Endothelial cell of umbilical vein (primary cell): ENCODE results near the gene SPON1. TPM values are rescaled to one million over a fixed set of nuclear protein-coding genes. Genes with fewer than 3 reads are reported as not detected.

Source experiments
- BruUV-seq: library from RNA; stranded (reverse); fragments of 400-500 nt; replicated peaks from 2 replicates; lab custom pipeline; 2021; lab: Mats Ljungman, UMichigan
- CTCF ChIA-PET: fragments of 300-600, 350-600 bp; sonication (Branson Sonifier 250); formaldehyde crosslinking; loops from one replicate; lab custom pipeline; 2021; ENCODE audit warnings: antibody characterized with exemption, inconsistent platforms; lab: Charles Lee
- POLR2A ChIA-PET: fragments of 300-600, 350-600 bp; sonication (Branson Sonifier 250); formaldehyde crosslinking; loops from one replicate; lab custom pipeline; 2021; ENCODE audit warnings: antibody characterized with exemption, inconsistent platforms; lab: Charles Lee
- DNase-seq: peaks from one replicate; pipeline ENCODE4 v3.0.0-alpha.2; 2011; ENCODE audit warnings: low read depth, low spot score
- FAIRE-seq: peaks from 2 replicates; lab custom pipeline; 2011; peaks lifted over from hg19 to GRCh38; lab: Jason Lieb, UNC
- H2AFZ ChIP-seq: 2 replicates; pipeline ENCODE4 v1.6.0; 2012; ENCODE audit warnings: low read depth, low read length, control low read depth, inconsistent platforms
- H3K27ac ChIP-seq: 2 replicates; pipeline ENCODE4 v1.5.1; 2011; ENCODE audit warnings: low read depth, mild to moderate bottlenecking, control low read depth, low read length, moderate library complexity; ENCODE audit not compliant: insufficient read depth
- H3K27me3 ChIP-seq, 2 experiments: 2 replicates each; pipeline versions ENCODE4 v1.6.0 to v1.6.1; 2011; ENCODE audit warnings: low read length in 2 of 2, mixed read lengths in 1 of 2; ENCODE audit not compliant: control insufficient read depth in 2 of 2, insufficient read depth in 2 of 2
- H3K36me3 ChIP-seq, 2 experiments: 2 replicates in 1 of 2; 3 replicates in 1 of 2; pipeline ENCODE4 v1.5.1; 2011; ENCODE audit warnings: low read length in 2 of 2, mild to moderate bottlenecking in 1 of 2, moderate library complexity in 1 of 2; ENCODE audit not compliant: control insufficient read depth in 2 of 2, insufficient read depth in 2 of 2; ENCODE audit errors: extremely low read depth in 1 of 2
- H3K4me1 ChIP-seq: 3 replicates; pipeline ENCODE4 v1.5.1; 2011; ENCODE audit warnings: mild to moderate bottlenecking, low read length; ENCODE audit not compliant: control insufficient read depth, insufficient read depth; ENCODE audit errors: extremely low read depth
- H3K4me2 ChIP-seq: 2 replicates; pipeline ENCODE4 v1.6.1; 2011; ENCODE audit warnings: low read length, control low read depth, mixed read lengths; ENCODE audit not compliant: insufficient read depth
- H3K4me3 ChIP-seq, 3 experiments: fragments of 200-600 bp in 1 of 3; sonication (generic), shearing (Covaris generic) in 1 of 3; replicated peaks in 1 of 3; 2 replicates each; pipeline ENCODE4 v1.5.1; 2011 to 2016; ENCODE audit warnings: control low read depth in 3 of 3, low read length in 3 of 3, mild to moderate bottlenecking in 2 of 3, inconsistent platforms in 1 of 3, low read depth in 1 of 3, moderate library complexity in 1 of 3; ENCODE audit not compliant: insufficient read depth in 1 of 3
- H3K79me2 ChIP-seq: 2 replicates; pipeline ENCODE4 v1.6.0; 2012; ENCODE audit warnings: low read length, inconsistent platforms; ENCODE audit not compliant: control insufficient read depth, insufficient read depth
- H3K9ac ChIP-seq: replicated peaks from 2 replicates; pipeline ENCODE3; 2011; ENCODE audit warnings: low read length, control low read depth; ENCODE audit not compliant: insufficient read depth; ENCODE audit errors: extremely low read depth
- H3K9me1 ChIP-seq: replicated peaks from 3 replicates; pipeline ENCODE4 v1.6.0; 2011; ENCODE audit warnings: mild to moderate bottlenecking, low read length; ENCODE audit not compliant: control insufficient read depth, insufficient read depth; ENCODE audit errors: extremely low read depth
- H3K9me3 ChIP-seq: replicated peaks from 2 replicates; pipeline ENCODE4 v1.5.1; 2012; ENCODE audit warnings: low read length, inconsistent platforms; ENCODE audit not compliant: control insufficient read depth, insufficient read depth
- H4K20me1 ChIP-seq: replicated peaks from 2 replicates; pipeline ENCODE3; 2011; ENCODE audit warnings: mild to moderate bottlenecking, low read length; ENCODE audit not compliant: control insufficient read depth, insufficient read depth; ENCODE audit errors: extremely low read depth
- CTCF ChIP-seq, 2 donors: IDR thresholded peaks; 1 replicate in 1 of 2; 2 replicates in 1 of 2; pipeline ENCODE4 v1.5.1; 2011; ENCODE audit warnings: low read length in 2 of 2, mild to moderate bottlenecking in 2 of 2, moderate library complexity in 2 of 2, control low read depth in 1 of 2, inconsistent platforms in 1 of 2, low read depth in 1 of 2; ENCODE audit not compliant: insufficient read depth in 1 of 2; ENCODE audit errors: extremely low read depth in 1 of 2
- EZH2 ChIP-seq: IDR thresholded peaks from 2 replicates; pipeline ENCODE4 v1.6.1; 2012; ENCODE audit warnings: borderline replicate concordance, low read depth, mild to moderate bottlenecking, moderate library complexity, low read length, inconsistent platforms; ENCODE audit not compliant: severe bottlenecking
- FOS ChIP-seq: IDR thresholded peaks from 2 replicates; pipeline ENCODE4 v1.6.1; 2011; ENCODE audit warnings: mild to moderate bottlenecking, low read length, moderate library complexity, borderline replicate concordance; ENCODE audit not compliant: insufficient read depth
- GATA2 ChIP-seq: IDR thresholded peaks from 2 replicates; pipeline ENCODE4 v1.7.0; 2011; ENCODE audit warnings: low read depth, mild to moderate bottlenecking, moderate library complexity, mixed read lengths, low read length; ENCODE audit not compliant: insufficient read length, insufficient read depth
- JUN ChIP-seq: IDR thresholded peaks from 2 replicates; pipeline ENCODE4 v1.6.1; 2011; ENCODE audit warnings: borderline replicate concordance, low read depth; ENCODE audit not compliant: insufficient read length, insufficient read depth
- MAX ChIP-seq: IDR thresholded peaks from 2 replicates; pipeline ENCODE4 v1.6.1; 2011; ENCODE audit not compliant: insufficient read depth, insufficient read length
- MYC ChIP-seq: IDR thresholded peaks from one replicate; pipeline ENCODE4 v1.6.1; 2011; ENCODE audit warnings: mild to moderate bottlenecking, low read depth, low read length
- POLR2A ChIP-seq: IDR thresholded peaks from 2 replicates; pipeline ENCODE4 v1.6.1; 2012; ENCODE audit warnings: low read depth, mild to moderate bottlenecking, control low read depth, low read length
- POLR2AphosphoS5 ChIP-seq: IDR thresholded peaks from 2 replicates; pipeline ENCODE4 v1.6.1; 2012; ENCODE audit warnings: low read depth, mild to moderate bottlenecking, control low read depth, low read length, moderate library complexity; ENCODE audit not compliant: insufficient read depth
- dilution Hi-C: fragments of 300-500 bp; cut with MboI; formaldehyde crosslinking; loops from one replicate; pipeline ENCODE4 v1.15.0; 2019; ENCODE audit warnings: low sequenced_read_pairs; ENCODE audit not compliant: extremely low pct_ligation_motif_present
- intact Hi-C: fragments of 100-400 bp; cut with micrococcal nuclease; formaldehyde crosslinking; loops from one replicate; pipeline ENCODE4 v1.10.0; 2022
- polyA plus RNA-seq, 4 experiments: library from polyadenylated mRNA; depleted of rRNA in 3 of 4; stranded (reverse) in 3 of 4; unstranded in 1 of 4; fragments of >200 nt; gene quantifications; 2 replicates each; pipeline versions ENCODE4 v1.2.1 to v1.2.3, GENCODE V29; 2011 to 2012; ENCODE audit warnings: missing spikeins in 1 of 4
- small RNA-seq: library from RNA; depleted of rRNA; stranded (forward); fragments of <200 nt; gene quantifications from one replicate; pipeline ENCODE3, GENCODE V24; 2012; ENCODE audit warnings: low replicate concordance, low read depth; ENCODE audit not compliant: insufficient read depth, insufficient read length
- total RNA-seq: library from RNA; stranded (reverse); gene quantifications from 2 replicates; pipeline ENCODE4 v1.2.3, GENCODE V29; 2021

The SPON1 gene
- total and polyA plus RNA-seq, 2 donors (not counting 3 experiments of a cell fraction or from before 2014, with no cell fraction given) = 0.31 TPM; not detected in 1

GRCh38 chr11:14315130-14315529, 352.6 kb downstream of the SPON1 start:
- ChIA-PET POLR2A (no interaction called here), CTCF (interaction anchor here (1.3 to 1.7 kb wide), 2 partner anchors 55 to 140 kb away, joined by 3 to 4 read pairs; no protein-coding TSS in a partner anchor)
- Histone ChIP-seq H3K4me3 (no peak overlapping the region), H4K20me1 (no peaks in the 10 kb centered on the region), H2AFZ (no peak overlapping the region), H3K9ac (no peak overlapping the region), H3K9me3 (no peaks in the 10 kb centered on the region), H3K27me3 (no peaks in the 10 kb centered on the region), H3K9me1 (no peaks in the 10 kb centered on the region), H3K4me1 (peaks cover 29% of the 10 kb centered on the region), H3K4me2 (no peak overlapping the region), H3K79me2 (peaks cover 87% of the 10 kb centered on the region), H3K27ac (no peak overlapping the region), H3K36me3 (no peaks in the 10 kb centered on the region)
- dilution Hi-C loops = no loop called here
- TF ChIP-seq MAX (no peak), MYC (no peak), FOS (no peak), GATA2 (no peak), JUN (no peak), POLR2AphosphoS5 (no peak), CTCF (IDR thresholded peaks at IDR 0.05; ENCODE audit: extremely low read depth in 1 of 2, insufficient read depth in 1 of 2, low read depth in 1 of 2, low read length in 2 of 2) (no peak), EZH2 (no peak), POLR2A (no peak)
- DNase-seq (no peak), FAIRE-seq (no peak)
- BruUV-seq = no TSS peak
- intact Hi-C loops = no loop called here

Small RNA genes lying within 50 kb of the gene (small RNA-seq; reads per million reads assigned to genes)
- gene RNA5SP332 = not detected
